ENCODE results near the gene DYNLT1. TPM values are rescaled to one million over a fixed set of nuclear protein-coding genes. Genes with fewer than 3 reads are reported as not detected.

Gene DYNLT1
- total and polyA plus RNA-seq, 9 of the 15 experiments (the other 6 are each of a cell fraction or from before 2014, with no cell fraction given): 42.2 to 583 (median 127) TPM

DNA sequence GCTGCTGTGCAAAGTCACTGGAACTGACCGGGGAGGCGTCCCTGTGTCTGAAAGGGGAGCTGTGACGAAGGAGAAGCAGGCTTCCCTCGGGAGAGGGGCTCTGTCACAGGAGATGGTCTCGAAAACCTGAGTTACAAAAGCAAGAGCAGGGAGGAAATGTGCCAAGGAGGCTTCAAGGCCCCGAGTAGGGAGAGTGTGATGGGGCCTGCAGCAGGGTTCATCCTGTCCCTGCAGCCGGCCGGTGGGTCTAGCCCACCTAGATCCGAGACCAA, 16.7 kb downstream of the DYNLT1 start (continued):
- TF ChIP-seq, protein P1, sequence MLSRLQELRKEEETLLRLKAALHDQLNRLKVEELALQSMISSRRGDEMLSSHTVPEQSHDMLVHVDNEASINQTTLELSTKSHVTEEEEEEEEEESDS (CRISPR knock-in tag; IDR thresholded peaks at IDR 0.05): no peak
- no peak for TF ChIP-seq MCM3 (IDR thresholded peaks at IDR 0.05)

DNA sequence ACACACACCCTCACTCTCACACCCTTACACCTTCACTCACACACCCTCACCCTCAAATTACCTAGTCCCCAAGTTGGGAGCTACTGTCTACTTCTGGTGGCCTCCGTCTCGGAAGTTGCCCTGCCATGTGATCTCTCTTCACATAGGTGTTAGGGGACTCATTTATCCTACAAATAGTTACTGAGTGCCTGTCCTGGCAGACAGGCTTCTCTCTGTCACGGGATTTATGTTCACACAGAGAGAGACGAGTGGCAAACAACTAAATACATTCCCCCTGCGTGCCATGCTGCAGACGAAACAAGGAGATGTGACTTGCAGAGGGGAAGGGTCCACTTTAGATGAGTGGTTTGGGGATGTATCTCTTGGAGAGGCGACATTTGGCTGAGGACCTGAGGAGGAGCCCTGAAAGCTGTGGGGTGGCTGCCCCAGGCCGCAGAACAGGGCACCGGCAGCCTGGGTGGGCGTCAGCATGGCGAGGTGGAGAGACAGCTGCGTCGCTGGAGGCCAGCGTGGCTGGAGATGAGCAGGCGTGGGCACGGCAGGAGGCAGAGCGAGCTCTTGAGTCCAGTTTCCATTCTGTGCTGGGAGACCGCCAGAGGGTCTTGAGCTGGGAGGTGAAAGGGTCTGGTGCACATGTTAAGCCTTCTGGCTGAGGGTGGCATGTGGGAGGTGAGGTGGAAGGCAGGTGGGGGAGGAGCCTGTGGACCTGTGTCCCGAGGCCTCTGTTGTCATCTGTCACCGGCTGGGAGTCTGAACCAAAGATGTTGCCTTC, 17.2 kb downstream of the DYNLT1 start:
- FAIRE-seq (no peak), ATAC-seq (no peak), DNase-seq (ENCODE audit: extremely low read depth in 1 of 4, low spot score in 3 of 4) (no peak)
- ChIA-PET CTCF (ENCODE audit: low intra/inter-chr PET ratio) (no interaction called here), POLR2A (interaction anchor here (1.1 to 1.9 kb wide), 2 partner anchors 11 to 17 kb away, joined by 4 to 5 read pairs; partner anchors contain the start of gene DYNLT1)
- H3K4me3 ChIP-seq: no peak overlapping the region
- H3K9me1 ChIP-seq (ENCODE audit: control insufficient read depth, insufficient read depth, low read length): no peaks in the 10 kb centered on the region
- no peak overlapping the region for H3K27ac ChIP-seq (ENCODE audit: extremely low read depth, low read depth, low read length)
- intact Hi-C loops (cut with micrococcal nuclease): no loop called here
- in situ Hi-C loops (cut with MboI): no loop called here
- BruUV-seq (replicated peaks): no TSS peak
- H3K27me3 ChIP-seq (ENCODE audit: control insufficient read depth in 2 of 2, insufficient read depth in 2 of 2, low read length in 2 of 2): no peaks in the 10 kb centered on the region
- peaks cover 10% of the 10 kb centered on the region for H4K20me1 ChIP-seq (replicated peaks; ENCODE audit: control insufficient read depth, insufficient read depth, low read length)
- WGBS (ENCODE audit: insufficient coverage, low coverage, missing lambda C conversion rate): 91% methylated on average over 20 of the region's 20 CpGs
- no peaks in the 10 kb centered on the region for H3K9me3 ChIP-seq (replicated peaks; ENCODE audit: control insufficient read depth, insufficient read depth, low read depth, low read length)
- H3K4me1 ChIP-seq (replicated peaks in 1 of 2; ENCODE audit: control insufficient read depth in 2 of 2, insufficient read depth in 2 of 2, low read length in 2 of 2): peaks cover 14 to 21% of the 10 kb centered on the region in 2 experiments
- peaks cover 91% of the 10 kb centered on the region; the same call in 2 of the 3 replicates for H3K36me3 ChIP-seq (ENCODE audit: control insufficient read depth, insufficient read depth, low read length)
- no peak overlapping the region for H2AFZ ChIP-seq (ENCODE audit: low read depth, low read length)
- no peak overlapping the region for H3K4me2 ChIP-seq (ENCODE audit: insufficient read depth, low read length)
- H3K79me2 ChIP-seq (ENCODE audit: control insufficient read depth, insufficient read depth, low read length): no peaks in the 10 kb centered on the region
- peak overlapping the region in 1 of 2 experiments; percentile 37; a peak in 1 of 4 replicates for H3K9ac ChIP-seq (ENCODE audit: insufficient read depth in 1 of 2, low read depth in 2 of 2, low read length in 2 of 2)
- TF ChIP-seq NCOA6 (IDR thresholded peaks at IDR 0.05) (no peak), TCF3 (CRISPR knock-in tag; IDR thresholded peaks at IDR 0.05) (no peak), LCOR (CRISPR knock-in tag; IDR thresholded peaks at IDR 0.05) (no peak), GATA2 (CRISPR knock-in tag; IDR thresholded peaks at IDR 0.05) (no peak), KDM5B (IDR thresholded peaks at IDR 0.05; ENCODE audit: insufficient replicate concordance, low read depth, low read length) (no peak), ZNF780A (CRISPR knock-in tag; IDR thresholded peaks at IDR 0.05) (no peak)
- TF ChIP-seq, protein P2, sequence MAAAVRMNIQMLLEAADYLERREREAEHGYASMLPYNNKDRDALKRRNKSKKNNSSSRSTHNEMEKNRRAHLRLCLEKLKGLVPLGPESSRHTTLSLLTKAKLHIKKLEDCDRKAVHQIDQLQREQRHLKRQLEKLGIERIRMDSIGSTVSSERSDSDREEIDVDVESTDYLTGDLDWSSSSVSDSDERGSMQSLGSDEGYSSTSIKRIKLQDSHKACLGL (CRISPR knock-in tag; IDR thresholded peaks at IDR 0.05; ENCODE audit: borderline replicate concordance, poor library complexity, severe bottlenecking): no peak
- TF ChIP-seq, protein P3, sequence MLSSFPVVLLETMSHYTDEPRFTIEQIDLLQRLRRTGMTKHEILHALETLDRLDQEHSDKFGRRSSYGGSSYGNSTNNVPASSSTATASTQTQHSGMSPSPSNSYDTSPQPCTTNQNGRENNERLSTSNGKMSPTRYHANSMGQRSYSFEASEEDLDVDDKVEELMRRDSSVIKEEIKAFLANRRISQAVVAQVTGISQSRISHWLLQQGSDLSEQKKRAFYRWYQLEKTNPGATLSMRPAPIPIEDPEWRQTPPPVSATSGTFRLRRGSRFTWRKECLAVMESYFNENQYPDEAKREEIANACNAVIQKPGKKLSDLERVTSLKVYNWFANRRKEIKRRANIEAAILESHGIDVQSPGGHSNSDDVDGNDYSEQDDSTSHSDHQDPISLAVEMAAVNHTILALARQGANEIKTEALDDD (IDR thresholded peaks at IDR 0.05): no peak
- TF ChIP-seq, protein P4, sequence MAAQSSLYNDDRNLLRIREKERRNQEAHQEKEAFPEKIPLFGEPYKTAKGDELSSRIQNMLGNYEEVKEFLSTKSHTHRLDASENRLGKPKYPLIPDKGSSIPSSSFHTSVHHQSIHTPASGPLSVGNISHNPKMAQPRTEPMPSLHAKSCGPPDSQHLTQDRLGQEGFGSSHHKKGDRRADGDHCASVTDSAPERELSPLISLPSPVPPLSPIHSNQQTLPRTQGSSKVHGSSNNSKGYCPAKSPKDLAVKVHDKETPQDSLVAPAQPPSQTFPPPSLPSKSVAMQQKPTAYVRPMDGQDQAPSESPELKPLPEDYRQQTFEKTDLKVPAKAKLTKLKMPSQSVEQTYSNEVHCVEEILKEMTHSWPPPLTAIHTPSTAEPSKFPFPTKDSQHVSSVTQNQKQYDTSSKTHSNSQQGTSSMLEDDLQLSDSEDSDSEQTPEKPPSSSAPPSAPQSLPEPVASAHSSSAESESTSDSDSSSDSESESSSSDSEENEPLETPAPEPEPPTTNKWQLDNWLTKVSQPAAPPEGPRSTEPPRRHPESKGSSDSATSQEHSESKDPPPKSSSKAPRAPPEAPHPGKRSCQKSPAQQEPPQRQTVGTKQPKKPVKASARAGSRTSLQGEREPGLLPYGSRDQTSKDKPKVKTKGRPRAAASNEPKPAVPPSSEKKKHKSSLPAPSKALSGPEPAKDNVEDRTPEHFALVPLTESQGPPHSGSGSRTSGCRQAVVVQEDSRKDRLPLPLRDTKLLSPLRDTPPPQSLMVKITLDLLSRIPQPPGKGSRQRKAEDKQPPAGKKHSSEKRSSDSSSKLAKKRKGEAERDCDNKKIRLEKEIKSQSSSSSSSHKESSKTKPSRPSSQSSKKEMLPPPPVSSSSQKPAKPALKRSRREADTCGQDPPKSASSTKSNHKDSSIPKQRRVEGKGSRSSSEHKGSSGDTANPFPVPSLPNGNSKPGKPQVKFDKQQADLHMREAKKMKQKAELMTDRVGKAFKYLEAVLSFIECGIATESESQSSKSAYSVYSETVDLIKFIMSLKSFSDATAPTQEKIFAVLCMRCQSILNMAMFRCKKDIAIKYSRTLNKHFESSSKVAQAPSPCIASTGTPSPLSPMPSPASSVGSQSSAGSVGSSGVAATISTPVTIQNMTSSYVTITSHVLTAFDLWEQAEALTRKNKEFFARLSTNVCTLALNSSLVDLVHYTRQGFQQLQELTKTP (IDR thresholded peaks at IDR 0.05; ENCODE audit: low read depth in 1 of 2, partially characterized antibody in 2 of 2): no peak
- TF ChIP-seq, protein P5, sequence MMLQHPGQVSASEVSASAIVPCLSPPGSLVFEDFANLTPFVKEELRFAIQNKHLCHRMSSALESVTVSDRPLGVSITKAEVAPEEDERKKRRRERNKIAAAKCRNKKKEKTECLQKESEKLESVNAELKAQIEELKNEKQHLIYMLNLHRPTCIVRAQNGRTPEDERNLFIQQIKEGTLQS (IDR thresholded peaks at IDR 0.05): no peak
- TF ChIP-seq, protein P5 (CRISPR knock-in tag; conservative IDR thresholded peaks at IDR 0.05): no peak
